Measurements from ENCODE around the gene KLHL30.

Gene KLHL30

GRCh38 chr2:238138331-238139195, at the start of gene KLHL30:
TSS of gene KLHL30 (plus strand) at chr2:238138668. CDS start at chr2:238140755, 2,087 bp downstream.
- in situ Hi-C loops (cut with HindIII; ENCODE audit: low pct_ligation_motif_present, low sequenced_read_pairs): no loop called here
- Histone ChIP-seq H3K27me3 (replicated peaks) (no peaks in the 10 kb centered on the region), H3K36me3 (replicated peaks) (no peaks in the 10 kb centered on the region), H3K4me3 (ENCODE audit: low read depth, low read length) (no peak within 1 kb of the TSS), H3K27ac (no peak within 1 kb of the TSS)
- no peak for DNase-seq
- no peak for TF ChIP-seq CTCF (IDR thresholded peaks at IDR 0.05; ENCODE audit: low read depth, low read length, missing control alignments)

- no peak for TF ChIP-seq CTCF (IDR thresholded peaks at IDR 0.05; ENCODE audit: low read depth, low read length, missing control alignments)
- Histone ChIP-seq H3K4me3 (ENCODE audit: low read depth, low read length) (no peak overlapping the region), H3K27me3 (replicated peaks) (no peaks in the 10 kb centered on the region), H3K27ac (no peak overlapping the region), H3K36me3 (replicated peaks) (no peaks in the 10 kb centered on the region)
- in situ Hi-C loops (cut with HindIII; ENCODE audit: low pct_ligation_motif_present, low sequenced_read_pairs): no loop called here
- no peak for DNase-seq
These were observed 47.6 kb upstream of the KLHL30 start for GRCh38 chr2:238090887-238091286.

GRCh38 chr2:238091436-238092060, 46.9 kb upstream of the KLHL30 start:
- no peak for DNase-seq
- no peak for TF ChIP-seq CTCF (IDR thresholded peaks at IDR 0.05; ENCODE audit: low read depth, low read length, missing control alignments)
- H3K36me3 ChIP-seq (replicated peaks): no peaks in the 10 kb centered on the region
- no peak overlapping the region for H3K4me3 ChIP-seq (ENCODE audit: low read depth, low read length)
- in situ Hi-C loops (cut with HindIII; ENCODE audit: low pct_ligation_motif_present, low sequenced_read_pairs): no loop called here
- H3K27ac ChIP-seq: no peak overlapping the region
- H3K27me3 ChIP-seq (replicated peaks): no peaks in the 10 kb centered on the region

GRCh38 chr2:238092486-238093035, 45.9 kb upstream of the KLHL30 start:
- in situ Hi-C loops (cut with HindIII; ENCODE audit: low pct_ligation_motif_present, low sequenced_read_pairs): no loop called here
- no peak for DNase-seq
- Histone ChIP-seq H3K27ac (no peak overlapping the region), H3K36me3 (replicated peaks) (no peaks in the 10 kb centered on the region), H3K4me3 (ENCODE audit: low read depth, low read length) (no peak overlapping the region), H3K27me3 (replicated peaks) (no peaks in the 10 kb centered on the region)
- no peak for TF ChIP-seq CTCF (IDR thresholded peaks at IDR 0.05; ENCODE audit: low read depth, low read length, missing control alignments)

- Histone ChIP-seq H3K4me3 (ENCODE audit: low read depth, low read length) (no peak overlapping the region), H3K36me3 (replicated peaks) (no peaks in the 10 kb centered on the region), H3K27ac (no peak overlapping the region), H3K27me3 (replicated peaks) (no peaks in the 10 kb centered on the region)
- in situ Hi-C loops (cut with HindIII; ENCODE audit: low pct_ligation_motif_present, low sequenced_read_pairs): no loop called here
- DNase-seq: no peak
- no peak for TF ChIP-seq CTCF (IDR thresholded peaks at IDR 0.05; ENCODE audit: low read depth, low read length, missing control alignments)
These were observed 45.0 kb upstream of the KLHL30 start for GRCh38 chr2:238093181-238094140.

All from brain microvascular endothelial cell (primary cell).